NK-92 treated with Interleukin-12 subunit alpha and Interleukin-12 subunit beta, amount 100 ng/mL, for 24 hours (cell line): ENCODE measurements around the gene RNF111.
"Not testable (repeated sequence)": the region's sequence is repeated elsewhere in the genome, so short reads cannot be mapped to it uniquely, and the experiment has no call there.

Experiments used
- DNase-seq: peaks from one replicate; lab custom pipeline; 2025; lab: John Stamatoyannopoulos, UW

RNF111 gene

DNA sequence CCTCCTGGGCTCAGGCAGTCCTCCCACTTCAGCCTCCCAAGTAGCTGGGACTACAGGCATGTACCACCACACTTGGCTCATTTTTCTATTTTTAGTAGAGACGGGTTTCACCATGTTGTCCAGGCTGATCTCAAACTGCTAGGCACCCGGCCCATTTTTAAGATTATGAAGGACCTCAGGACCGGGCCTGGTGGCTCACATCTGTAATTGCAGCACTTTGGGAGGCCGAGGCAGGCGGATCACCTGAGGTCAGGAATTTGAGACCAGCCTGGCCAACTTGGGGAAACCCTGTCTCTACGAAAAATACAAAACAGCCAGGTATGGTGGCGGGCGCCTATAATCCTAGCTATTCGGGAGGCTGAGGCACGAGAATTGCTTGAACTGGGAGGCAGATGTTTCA lies 12.8 kb downstream of the RNF111 start:
- DNase-seq, result not testable (repeated sequence)

DNA sequence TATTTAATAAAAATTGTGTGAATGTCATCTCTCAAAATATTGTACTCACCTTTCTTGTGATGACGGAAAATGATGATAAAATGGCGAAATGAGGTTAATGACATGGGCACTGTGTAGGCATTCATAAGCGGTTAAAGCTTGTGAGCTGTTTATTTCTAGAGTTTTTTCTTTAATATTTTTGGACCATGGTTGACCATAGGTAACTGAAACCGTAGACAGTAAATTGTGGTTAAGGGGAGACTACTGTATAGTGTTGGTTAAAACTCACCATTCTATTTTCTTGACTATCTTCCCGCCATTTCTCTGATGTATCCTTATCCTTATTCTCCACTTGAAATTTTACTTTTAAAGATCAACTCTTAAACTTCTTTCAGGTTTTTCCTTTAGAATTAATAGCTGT lies 14.5 kb downstream of the RNF111 start:
- no peak for DNase-seq

DNA sequence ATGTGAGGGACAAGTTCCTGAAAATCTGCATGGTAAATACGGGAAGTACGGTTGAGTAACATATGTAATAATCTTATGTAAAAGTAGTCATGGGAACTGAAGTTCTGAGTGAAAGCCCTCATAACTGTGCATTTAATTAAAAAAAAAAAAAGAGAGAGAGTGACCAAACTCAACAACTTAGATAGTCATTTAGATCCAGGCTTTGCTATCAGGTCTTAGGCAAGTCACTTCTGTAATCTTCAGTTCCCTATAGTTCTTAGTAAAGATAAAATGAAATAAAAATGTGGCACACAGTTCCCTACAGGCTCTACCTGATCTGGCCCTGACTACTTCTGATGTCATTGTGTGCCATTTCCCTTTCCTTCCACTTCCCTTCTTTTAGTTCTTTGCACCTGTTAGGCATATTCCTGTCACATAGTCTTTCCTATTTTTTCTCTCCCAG lies 15.0 kb downstream of the RNF111 start:
- no peak for DNase-seq

DNA sequence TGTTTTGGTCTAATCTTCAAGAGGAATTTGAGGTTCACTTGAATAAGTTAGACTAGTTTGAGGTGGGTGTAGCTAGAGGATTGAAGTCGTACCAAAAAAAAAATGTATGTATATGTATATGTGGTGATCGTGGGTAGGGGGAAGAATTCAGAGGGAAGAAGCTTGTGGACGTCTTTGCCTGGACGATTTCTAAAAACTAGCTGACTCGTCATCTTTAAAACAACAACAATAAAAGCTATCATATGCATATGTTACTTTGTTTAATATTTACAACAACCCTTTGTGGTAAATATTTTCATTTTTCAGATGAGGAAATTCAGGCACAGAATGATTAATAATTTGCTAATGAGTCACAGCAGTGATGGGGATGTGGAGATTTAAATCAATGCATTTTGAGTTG lies 18.1 kb downstream of the RNF111 start:
- DNase-seq, result no peak

DNA sequence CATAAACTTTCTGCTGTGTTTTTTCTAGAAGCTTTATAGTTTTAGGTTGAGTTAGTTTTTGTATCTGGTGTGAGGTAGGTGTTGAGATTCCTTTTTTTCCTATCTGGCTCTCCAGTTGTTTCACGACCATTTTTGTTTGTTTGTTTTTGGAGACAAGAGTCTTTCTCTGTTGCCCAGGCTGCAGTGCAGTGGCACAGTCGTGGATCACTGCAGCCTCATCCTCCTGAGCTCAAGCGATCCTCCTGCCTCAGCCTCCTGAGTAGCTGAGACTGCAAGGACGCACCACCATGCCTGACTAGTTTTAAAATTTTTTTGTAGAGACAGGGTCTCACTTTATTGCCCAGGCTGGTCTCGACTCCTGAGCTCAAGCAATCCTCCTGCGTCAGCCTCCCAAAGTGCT lies 20.6 kb downstream of the RNF111 start:
- DNase-seq, result no peak

DNA sequence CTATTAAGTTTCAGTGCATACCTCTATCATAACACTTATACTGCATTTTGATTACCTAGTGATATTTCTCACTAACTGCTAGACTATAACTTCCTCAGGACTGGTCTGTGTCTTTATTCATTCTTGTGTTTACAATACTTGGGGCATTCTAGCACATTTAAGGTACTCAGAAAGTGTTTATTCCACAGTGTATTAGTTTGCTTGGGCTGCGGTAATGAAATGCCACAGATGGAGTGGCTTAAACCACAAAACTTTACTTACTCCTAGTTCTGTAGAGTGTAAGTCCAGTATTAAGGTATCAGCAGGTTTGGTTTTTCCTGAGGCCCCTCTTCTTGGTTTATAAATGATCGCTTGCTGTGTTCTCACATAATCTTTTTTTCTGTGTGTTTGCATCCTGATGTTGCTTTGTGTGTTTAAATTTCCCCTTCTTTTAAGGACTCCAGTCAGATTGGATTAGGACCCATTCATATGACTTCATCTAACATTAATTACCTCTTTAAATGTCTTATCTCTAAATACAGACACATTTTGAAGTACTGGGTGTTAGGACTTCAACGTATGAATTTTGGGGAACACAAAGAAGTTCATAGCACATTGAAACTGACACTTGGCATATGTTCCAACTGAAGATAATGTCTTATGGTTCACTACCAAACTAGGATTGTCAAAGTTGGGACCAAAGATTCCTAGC lies 23.9 kb downstream of the RNF111 start:
- no peak for DNase-seq

DNA sequence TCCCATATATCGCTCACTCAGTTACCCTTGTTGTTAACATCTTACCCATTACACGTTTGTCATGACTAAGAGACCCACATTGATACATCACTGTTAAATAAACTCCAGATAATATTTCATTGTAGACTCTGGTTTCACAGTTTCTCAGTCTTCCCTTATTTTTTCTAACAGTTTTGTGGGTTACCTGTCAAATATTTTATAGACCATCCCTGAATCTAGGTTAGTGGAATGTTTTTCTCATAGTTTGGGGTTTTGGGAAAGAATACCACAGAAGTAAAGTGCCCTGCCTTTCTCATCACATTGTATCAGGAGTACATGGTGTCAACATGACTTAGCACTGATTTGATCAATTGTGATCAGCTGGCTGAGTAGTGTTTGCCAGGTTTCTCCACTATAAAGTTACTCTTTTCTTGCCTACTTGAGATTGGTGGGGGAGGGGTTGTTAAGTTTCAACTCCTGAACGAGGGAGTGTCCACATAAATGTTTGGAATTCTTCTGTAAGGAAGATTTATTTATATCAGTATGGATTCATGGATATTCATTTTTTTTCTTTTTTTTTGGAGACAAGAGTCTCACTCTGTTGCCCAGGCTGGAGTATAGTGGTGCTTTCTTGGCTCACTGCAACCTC lies 25.9 kb downstream of the RNF111 start:
- DNase-seq, result no peak

DNA sequence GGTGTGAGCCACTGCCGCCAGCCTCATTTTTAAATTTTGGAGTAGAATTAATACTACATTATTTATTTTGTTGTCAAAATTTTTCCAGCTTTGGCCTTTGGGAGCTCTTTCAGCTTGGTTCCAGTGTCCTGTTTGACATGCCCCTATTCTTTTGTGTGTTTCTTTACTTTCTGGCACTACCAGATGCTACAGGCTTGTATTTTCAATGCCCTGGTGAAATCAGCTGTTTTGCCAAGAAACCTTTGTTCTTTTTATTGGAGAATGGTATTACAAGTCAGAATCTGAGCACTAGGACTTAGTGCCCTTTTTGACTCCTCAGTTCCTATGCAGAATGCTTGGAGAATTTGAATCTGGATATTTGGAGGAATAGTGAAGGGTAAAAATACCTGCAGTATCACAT lies 26.6 kb downstream of the RNF111 start:
- DNase-seq, result no peak

DNA sequence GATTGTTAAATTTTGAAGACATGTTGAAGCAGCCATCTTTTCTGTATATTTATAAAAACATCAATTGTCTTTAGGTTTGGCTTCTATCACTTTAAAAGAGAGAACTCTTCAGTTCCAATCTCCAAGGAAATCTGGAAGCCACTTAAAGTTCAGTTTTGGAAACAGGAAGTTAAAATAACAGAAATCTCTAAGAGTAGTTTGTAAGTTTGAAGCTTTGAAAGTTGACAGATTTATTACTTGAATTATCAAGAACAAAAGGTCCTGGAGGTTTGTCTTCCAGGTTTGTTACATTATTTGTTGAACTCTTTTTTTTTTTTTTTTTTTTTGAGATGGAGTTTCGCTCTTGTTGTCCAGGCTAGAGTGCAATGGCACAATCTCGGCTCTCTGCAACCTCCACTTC lies 30.0 kb downstream of the RNF111 start:
- no peak for DNase-seq

DNA sequence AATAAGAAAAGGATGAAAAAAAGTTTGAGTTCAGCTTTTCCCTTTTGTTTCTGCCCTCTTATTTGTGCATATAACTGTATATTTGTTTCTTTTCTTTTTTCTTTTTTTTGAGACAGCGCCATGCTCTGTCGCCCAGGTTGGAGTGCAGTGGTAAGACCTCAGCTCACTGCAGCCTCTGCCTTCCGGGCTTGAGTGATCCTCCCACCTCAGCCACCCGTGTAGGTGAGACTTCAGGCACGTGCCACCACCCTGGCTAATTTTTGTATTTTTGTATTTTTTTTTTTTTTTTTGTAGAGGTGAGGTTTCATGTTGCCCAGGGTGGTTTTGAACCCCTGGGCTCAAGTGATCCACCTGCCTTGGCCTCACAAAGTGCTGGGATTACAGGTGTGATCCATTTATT lies 31.4 kb downstream of the RNF111 start:
- no peak for DNase-seq

DNA sequence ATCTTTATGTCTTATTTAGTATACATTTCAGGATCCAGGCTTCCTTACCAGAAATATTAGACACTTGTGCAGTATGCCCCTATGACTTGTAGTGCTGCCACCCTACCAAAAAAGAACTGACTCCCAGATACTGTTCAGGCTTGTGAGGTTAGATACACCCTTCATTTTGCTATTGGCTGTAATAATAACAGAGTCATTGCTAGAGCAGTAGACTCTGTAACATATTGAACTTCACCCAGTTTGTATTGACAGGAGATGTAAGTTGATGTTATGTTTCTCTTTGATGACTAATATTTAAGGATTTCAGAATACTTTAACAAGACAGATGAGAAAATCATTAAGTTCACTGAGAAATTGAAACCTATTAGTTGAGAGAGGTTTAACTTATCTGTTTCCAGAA lies 32.9 kb downstream of the RNF111 start:
- DNase-seq, result no peak

DNA sequence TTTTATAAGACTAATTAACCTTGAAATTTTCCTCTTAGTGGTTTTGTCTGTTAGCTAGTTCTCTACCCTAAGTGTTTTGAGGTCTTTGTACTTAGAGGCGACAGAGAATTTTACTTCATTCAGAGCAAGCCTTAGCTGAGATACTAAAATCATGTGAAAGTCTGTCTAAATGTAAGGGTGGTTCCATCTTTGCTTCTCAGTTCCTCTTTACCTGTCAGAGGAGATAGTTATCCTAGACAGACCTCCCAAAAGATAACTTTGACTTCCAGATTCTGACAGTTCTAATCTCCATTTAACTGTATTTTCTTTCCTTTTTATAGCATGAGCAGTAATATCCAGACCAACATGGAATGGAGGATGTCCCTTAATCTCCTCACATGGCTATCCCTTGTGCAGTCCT lies 34.7 kb downstream of the RNF111 start:
- DNase-seq, result no peak

DNA sequence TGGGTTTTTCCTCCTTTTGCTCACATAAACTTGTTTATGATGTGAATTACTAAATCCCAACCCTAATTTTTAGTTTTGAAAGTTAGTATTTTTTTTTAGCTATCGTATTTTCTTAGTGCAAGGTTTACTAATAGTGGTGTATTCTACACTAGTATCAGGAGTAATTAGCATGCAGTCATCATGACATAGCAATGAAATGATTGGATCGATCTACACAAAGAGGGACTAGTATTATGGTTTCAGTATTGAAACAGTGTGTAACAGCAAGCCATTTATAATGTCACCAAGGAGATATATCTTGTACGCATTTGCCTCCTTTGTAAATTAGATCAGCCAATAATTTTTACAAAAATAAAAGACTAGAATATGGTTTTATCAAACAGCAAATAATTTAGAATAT lies 38.7 kb downstream of the RNF111 start:
- DNase-seq, result no peak

DNA sequence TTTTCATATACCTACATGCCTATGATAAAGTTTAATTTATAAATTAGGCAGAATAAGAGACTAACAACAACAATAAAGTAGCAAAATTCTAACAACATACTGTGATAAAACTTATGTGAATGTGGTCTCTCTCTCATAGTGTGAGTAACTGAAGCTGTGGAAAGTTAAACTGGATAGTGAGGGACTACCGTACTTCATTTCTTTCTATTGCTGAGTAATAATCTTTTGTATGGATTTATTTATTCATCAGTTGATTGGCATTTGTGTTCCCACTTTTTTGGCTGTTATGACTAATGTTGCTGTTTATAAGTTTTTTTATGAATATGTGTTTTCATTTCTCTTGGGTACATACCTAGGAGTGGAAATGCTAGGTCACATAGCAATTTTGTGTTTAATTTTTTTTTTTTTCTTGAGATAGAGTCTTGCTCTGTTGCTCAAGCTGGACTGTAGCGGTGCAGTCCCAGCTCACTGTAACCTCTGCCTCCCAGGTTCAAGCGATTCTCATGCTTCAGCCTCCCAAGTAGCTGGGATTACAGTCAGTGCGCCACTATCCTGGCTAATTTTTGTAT lies 41.0 kb downstream of the RNF111 start:
- DNase-seq, result no peak

DNA sequence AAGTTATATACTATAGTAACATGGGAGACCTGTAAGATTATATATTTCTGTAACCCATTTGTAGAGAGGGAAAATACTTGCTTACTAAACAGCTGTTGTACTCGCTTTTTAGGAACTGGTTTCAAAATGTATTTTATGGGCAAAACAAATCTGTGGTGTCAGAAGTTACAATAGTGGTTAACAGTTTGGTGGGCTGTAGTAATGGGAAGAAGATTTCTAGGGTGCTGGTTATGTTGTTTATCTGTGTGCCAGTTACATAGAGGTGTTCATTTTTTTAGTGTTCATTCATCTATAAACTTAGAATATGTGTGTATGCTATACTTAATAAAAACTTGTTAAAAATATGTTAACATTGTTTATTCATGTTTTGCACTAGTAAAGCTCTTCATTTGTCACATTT lies 42.1 kb downstream of the RNF111 start:
- DNase-seq, result no peak

DNA sequence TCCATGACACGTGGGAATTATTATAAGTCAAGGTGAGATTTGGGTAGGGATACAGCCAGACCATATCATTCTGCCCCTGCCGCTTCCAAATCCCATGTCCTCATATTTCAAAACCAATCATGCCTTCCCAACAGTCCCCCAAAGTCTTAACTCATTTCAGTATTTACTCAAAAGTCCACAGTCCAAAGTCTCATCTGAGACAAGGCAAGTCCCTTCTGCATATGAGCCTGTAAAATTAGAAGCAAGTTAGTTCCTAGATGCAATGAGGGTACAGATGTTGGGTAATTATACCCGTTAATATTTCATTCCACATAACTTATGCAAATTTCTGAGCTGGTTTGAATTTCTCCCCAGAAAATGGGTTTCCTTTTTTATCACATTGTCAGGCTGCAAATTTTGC lies 47.7 kb downstream of the RNF111 start:
- no peak for DNase-seq

DNA sequence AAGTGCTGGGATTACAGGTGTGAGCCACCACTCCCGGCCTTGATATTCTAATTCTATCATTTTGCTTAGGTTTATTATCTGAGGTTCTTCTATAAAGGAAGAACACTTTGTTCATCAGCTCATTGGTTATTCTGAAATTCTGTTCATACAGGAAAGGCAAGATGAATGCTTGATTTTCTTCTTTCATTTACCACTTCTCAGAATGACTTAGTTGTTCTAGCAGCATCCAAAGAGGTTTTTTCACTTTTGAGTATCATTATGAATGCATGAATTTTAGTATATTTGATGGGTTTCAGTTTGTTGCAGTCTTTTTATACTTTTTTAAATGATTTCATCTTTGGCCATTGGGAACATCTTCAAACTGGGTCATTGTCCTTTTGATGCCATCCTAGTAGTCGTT lies 51.8 kb downstream of the RNF111 start:
- no peak for DNase-seq

DNA sequence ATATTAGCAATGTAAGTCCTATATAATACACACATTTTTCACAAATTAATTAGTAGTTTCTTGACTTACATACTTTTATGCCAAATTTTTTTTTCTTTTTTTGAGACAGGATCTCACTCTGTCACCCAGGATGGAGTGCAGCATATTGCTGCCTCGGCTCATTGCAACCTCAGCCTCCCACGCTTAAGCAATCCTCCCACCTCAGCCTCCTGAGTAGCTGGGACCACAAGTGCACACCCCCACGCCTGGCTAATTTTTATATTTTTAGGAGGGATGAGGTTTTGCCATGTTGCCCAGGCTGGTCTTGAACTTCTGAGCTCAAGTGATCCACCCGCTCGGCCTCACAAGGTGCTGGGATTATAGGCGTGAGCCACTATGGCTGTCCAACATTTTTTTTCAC lies 54.6 kb downstream of the RNF111 start:
- DNase-seq, result no peak

DNA sequence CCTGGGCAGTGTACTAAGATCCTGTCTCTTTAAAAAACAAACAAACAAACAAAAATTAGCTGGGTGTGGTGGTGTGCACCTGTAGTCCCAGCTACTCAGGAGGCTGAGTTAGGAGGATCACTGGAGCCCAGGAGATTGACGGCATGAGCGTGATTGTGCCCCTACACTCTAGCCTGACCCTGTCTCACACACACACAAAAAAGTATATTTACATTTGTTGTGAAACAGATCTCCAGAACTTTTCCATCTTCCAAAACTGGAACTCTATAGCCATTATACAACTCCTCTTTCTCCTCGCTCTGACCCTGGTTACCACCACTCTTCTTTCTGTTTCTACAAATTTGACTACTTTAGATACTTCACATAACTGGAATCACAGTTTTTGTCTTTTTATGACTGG lies 61.4 kb downstream of the RNF111 start:
- DNase-seq, result no peak

DNA sequence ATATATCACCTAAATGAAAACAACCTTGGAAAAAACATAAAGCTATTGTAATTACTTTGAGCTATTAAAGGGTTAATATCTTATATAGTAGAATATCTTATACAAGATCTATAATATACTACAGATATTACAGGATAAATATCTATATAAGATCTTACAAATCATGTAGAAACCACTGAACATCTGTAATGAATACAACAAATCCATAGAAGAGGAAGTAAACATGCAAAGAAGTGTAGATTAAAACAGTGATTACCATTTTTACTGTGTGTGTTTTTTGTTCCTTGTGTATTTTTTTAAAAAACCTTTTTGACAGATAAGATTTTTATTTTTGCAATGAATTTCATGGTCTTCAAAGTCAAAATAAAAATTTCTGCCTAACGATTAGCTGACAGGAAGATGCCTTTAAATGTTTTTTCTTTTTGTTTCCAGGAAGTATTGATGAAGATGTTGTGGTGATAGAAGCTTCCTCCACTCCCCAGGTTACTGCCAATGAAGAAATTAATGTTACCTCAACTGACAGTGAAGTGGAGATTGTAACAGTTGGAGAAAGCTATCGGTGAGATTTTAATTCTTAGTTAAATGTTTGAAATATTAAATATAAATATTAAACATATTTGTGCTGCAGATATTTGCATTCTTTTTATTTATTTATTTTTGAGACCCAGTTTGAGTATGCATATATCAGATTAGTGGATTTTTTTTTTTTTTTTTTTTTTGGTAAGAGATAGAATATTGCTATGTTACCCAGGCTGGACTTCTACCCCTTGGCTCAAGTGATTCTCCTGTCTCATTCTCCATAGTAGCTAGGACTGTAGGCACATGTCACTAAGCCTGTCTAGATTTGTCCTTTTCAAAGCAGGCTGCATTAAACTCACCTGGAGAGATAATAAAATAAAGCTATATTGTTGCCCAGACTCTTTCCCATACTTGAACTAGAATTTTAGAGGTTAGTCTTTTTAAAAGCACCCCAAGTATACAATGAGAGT lies 64.7 kb downstream of the RNF111 start:
- no peak for DNase-seq

DNA sequence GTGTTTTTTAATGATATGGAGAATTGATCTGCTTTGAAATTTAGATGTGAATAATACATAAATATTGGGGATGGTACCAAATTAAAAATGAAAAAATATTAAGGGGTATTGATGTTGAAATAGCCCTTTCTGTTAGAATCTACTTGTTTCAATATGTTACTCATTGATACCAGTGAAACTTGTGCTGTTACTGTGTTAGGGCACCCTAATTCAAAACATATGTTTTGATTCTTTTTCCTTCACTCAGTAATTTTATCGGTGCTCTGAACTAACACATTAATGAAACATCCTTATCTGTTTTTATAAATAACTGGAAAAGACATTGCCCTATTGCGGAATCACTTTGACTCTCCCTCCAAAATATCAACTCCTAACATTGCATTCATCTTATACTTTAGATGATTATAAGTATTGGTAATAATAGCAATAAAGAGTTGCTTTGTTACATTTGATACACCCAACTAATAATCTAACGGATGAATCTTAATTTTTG lies 65.5 kb downstream of the RNF111 start:
- no peak for DNase-seq

DNA sequence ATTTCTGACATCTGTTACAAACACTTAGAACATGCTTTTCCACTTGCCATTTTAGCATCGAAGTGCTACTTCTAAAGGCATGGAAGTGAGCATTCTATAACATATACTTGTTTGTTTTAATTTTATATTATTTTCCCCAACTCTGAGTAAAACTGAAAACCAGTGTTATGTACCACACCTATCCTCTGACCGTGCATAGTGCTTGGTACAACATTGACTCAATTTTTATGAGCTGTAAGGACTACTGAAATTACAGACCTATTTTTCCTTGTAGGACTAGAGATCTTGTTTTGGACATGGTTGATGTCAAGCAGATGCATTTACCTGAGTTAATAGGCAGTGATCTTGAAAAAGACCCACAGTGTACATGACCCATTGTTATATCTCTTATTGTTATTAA lies 66.0 kb downstream of the RNF111 start:
- DNase-seq, result no peak
